ENCODE results near the gene CTNNBL1. TPM values are rescaled to one million over a fixed set of nuclear protein-coding genes. Genes with fewer than 3 reads are reported as not detected.

CTNNBL1 gene
- total RNA-seq, 1 experiment from 2014 or later, result 45.2 TPM

DNA sequence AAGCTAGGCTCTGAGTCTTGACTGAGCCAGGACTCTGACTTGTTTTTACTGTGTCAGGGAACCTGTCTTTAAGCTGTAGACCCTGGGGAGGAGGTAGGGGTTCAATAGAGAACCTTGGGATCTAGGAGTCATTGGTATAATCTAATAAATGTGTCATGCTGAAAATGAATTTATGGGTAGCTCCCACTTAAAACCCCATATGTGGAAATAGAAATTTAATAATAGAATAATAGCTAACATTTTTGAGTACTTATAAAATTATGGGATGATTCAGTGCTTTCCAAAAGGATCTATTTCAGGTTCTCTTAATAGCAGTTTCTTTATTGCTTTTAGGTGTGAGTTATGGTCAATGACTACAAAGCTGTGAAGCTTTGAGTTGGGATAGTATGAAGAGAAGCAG is 41.7 kb downstream of the CTNNBL1 start:
- Mint-ChIP-seq H3K4me1 (ENCODE audit: insufficient read depth, unreplicated experiment) (no peaks in the 10 kb centered on the region), H3K27me3 (ENCODE audit: insufficient read depth, unreplicated experiment) (no peaks in the 10 kb centered on the region), H3K27ac (ENCODE audit: low read depth, unreplicated experiment) (no peak overlapping the region), H3K36me3 (ENCODE audit: insufficient read depth, unreplicated experiment) (peaks cover 30% of the 10 kb centered on the region), H3K4me3 (ENCODE audit: unreplicated experiment) (no peak overlapping the region), H3K9me3 (ENCODE audit: unreplicated experiment) (no peaks in the 10 kb centered on the region)
- BruUV-seq (replicated peaks), result no TSS peak
- ChIA-PET POLR2A (interaction anchor here (0.6 to 1.0 kb wide), 4 partner anchors 13 to 544 kb away, joined by 3 read pairs; no protein-coding TSS in a partner anchor), CTCF (interaction anchor here (0.8 to 1.0 kb wide), 3 partner anchors 20 to 171 kb away, joined by 3 read pairs; no protein-coding TSS in a partner anchor)
- TF ChIP-seq, protein P1, sequence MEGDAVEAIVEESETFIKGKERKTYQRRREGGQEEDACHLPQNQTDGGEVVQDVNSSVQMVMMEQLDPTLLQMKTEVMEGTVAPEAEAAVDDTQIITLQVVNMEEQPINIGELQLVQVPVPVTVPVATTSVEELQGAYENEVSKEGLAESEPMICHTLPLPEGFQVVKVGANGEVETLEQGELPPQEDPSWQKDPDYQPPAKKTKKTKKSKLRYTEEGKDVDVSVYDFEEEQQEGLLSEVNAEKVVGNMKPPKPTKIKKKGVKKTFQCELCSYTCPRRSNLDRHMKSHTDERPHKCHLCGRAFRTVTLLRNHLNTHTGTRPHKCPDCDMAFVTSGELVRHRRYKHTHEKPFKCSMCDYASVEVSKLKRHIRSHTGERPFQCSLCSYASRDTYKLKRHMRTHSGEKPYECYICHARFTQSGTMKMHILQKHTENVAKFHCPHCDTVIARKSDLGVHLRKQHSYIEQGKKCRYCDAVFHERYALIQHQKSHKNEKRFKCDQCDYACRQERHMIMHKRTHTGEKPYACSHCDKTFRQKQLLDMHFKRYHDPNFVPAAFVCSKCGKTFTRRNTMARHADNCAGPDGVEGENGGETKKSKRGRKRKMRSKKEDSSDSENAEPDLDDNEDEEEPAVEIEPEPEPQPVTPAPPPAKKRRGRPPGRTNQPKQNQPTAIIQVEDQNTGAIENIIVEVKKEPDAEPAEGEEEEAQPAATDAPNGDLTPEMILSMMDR (IDR thresholded peaks at IDR 0.05; ENCODE audit: unreplicated experiment), result no peak
- no peak for DNase-seq (ENCODE audit: unreplicated experiment)
- intact Hi-C loops (cut with micrococcal nuclease), result no loop called here

DNA sequence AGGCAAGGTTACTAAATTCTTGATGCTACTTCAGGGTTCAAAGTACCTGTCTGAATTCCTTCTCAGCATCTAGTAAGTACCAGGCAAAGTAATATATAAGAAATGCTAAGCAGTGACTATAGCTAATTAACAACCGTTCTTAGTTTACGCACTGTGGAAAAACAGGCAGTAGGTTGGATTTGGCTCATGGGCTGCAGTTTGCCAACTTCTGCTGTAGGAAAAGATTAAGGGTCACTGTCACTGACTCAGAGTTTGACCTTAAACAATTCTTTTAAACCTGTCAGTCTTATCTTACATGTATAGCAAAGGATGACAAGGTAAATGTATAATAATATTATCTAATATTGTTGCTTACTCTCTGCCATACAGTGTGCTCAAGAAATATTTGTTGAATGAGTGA is 42.3 kb downstream of the CTNNBL1 start:
- H3K27ac Mint-ChIP-seq (ENCODE audit: low read depth, unreplicated experiment), result no peak overlapping the region
- H3K4me1 Mint-ChIP-seq (ENCODE audit: insufficient read depth, unreplicated experiment), result no peaks in the 10 kb centered on the region
- no peaks in the 10 kb centered on the region for H3K27me3 Mint-ChIP-seq (ENCODE audit: insufficient read depth, unreplicated experiment)
- H3K4me3 Mint-ChIP-seq (ENCODE audit: unreplicated experiment), result no peak overlapping the region
- ChIA-PET CTCF (interaction anchor here (0.8 kb wide), 2 partner anchors 117 to 171 kb away, joined by 3 read pairs; no protein-coding TSS in a partner anchor), POLR2A (no interaction called here)
- H3K9me3 Mint-ChIP-seq (ENCODE audit: unreplicated experiment), result no peaks in the 10 kb centered on the region
- DNase-seq (ENCODE audit: unreplicated experiment), result no peak
- intact Hi-C loops (cut with micrococcal nuclease), result no loop called here
- H3K36me3 Mint-ChIP-seq (ENCODE audit: insufficient read depth, unreplicated experiment), result peaks cover 30% of the 10 kb centered on the region
- BruUV-seq (replicated peaks), result no TSS peak
- TF ChIP-seq, protein P1 (IDR thresholded peaks at IDR 0.05; ENCODE audit: unreplicated experiment), result no peak

- Mint-ChIP-seq H3K27me3 (ENCODE audit: insufficient read depth, unreplicated experiment) (no peaks in the 10 kb centered on the region), H3K36me3 (ENCODE audit: insufficient read depth, unreplicated experiment) (peaks cover 38% of the 10 kb centered on the region), H3K9me3 (ENCODE audit: unreplicated experiment) (no peaks in the 10 kb centered on the region), H3K27ac (ENCODE audit: low read depth, unreplicated experiment) (no peak overlapping the region), H3K4me1 (ENCODE audit: insufficient read depth, unreplicated experiment) (no peaks in the 10 kb centered on the region), H3K4me3 (ENCODE audit: unreplicated experiment) (no peak overlapping the region)
- intact Hi-C loops (cut with micrococcal nuclease), result no loop called here
- TF ChIP-seq, protein P1 (IDR thresholded peaks at IDR 0.05; ENCODE audit: unreplicated experiment), result no peak
- POLR2A ChIA-PET, result interaction anchor here (1.2 to 1.6 kb wide), 2 partner anchors 10 to 20 kb away, joined by 3 read pairs; no protein-coding TSS in a partner anchor
- BruUV-seq (replicated peaks), result no TSS peak
- CTCF ChIA-PET, result interaction anchor here (0.6 kb wide), 3 partner anchors 37 to 482 kb away, joined by 3 read pairs; no protein-coding TSS in a partner anchor
- DNase-seq (ENCODE audit: unreplicated experiment), result no peak
Observed at GRCh38 chr20:37737826-37738420, 44.1 kb downstream of the CTNNBL1 start.

DNA sequence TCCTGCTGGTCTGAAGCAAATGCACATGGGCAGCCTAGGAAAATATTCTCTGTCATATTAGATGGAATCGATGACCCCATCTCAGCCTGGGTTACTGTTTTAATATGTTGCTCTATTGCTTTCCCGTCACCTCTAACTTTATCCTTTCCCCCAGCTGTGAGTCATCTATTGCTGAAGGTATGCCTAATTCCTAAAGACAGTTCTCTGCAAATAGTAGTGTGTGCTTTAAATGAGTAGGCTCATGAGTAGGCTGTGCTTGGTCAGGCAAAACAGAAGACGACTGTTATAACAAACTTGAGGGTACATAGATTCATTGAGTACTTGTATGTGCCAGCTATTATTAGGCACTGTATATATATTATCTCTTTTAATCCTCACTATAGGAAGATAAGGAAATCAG is 47.2 kb downstream of the CTNNBL1 start:
- H3K36me3 Mint-ChIP-seq (ENCODE audit: insufficient read depth, unreplicated experiment), result peaks cover 31% of the 10 kb centered on the region
- peak; percentile 24 for DNase-seq (ENCODE audit: unreplicated experiment)
- H3K4me1 Mint-ChIP-seq (ENCODE audit: insufficient read depth, unreplicated experiment), result no peaks in the 10 kb centered on the region
- CTCF ChIA-PET, result no interaction called here
- BruUV-seq (replicated peaks), result no TSS peak
- H3K27me3 Mint-ChIP-seq (ENCODE audit: insufficient read depth, unreplicated experiment), result no peaks in the 10 kb centered on the region
- H3K27ac Mint-ChIP-seq (ENCODE audit: low read depth, unreplicated experiment), result no peak overlapping the region
- intact Hi-C loops (cut with micrococcal nuclease), result no loop called here
- POLR2A ChIA-PET, result interaction anchor here (0.6 to 0.7 kb wide), 2 partner anchors 12 to 516 kb away, joined by 3 to 4 read pairs; no protein-coding TSS in a partner anchor
- H3K9me3 Mint-ChIP-seq (ENCODE audit: unreplicated experiment), result no peaks in the 10 kb centered on the region
- H3K4me3 Mint-ChIP-seq (ENCODE audit: unreplicated experiment), result no peak overlapping the region
- TF ChIP-seq, protein P1 (IDR thresholded peaks at IDR 0.05; ENCODE audit: unreplicated experiment), result no peak
